ENCODE measurements around the gene AGMO. TPM values are rescaled to one million over a fixed set of nuclear protein-coding genes. Genes with fewer than 3 reads are reported as not detected.

AGMO gene
- not detected for total RNA-seq

DNA sequence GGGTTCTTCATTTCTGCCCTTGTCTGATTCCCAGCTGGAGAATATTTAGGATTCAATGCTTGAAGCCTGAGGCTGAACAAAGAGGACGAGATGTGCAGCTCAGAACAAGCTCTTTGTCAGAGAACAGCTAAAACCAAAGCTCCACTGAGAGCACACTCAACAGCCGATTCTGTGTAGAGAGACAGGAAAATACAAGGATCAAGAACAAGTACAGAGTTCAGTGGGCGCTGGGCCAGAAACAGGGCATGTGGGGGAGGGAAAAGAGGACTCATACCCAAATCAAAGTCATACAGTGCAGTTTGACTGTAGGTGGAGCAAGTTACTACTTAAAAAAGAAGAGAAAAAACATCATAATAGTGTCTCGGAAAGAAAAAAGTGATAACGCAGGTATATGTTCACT, at the start of gene AGMO:
Gene AGMO (minus strand): TSS at position 181 of the 400 bp plus-strand sequence.
- Mint-ChIP-seq H3K27ac (no peak within 1 kb of the TSS), H3K9me3 (peaks cover 7% of the 10 kb centered on the region), H3K4me3 (no peak within 1 kb of the TSS), H3K27me3 (no peaks in the 10 kb centered on the region), H3K4me1 (ENCODE audit: low read depth in 2 of 2) (no peaks in the 10 kb centered on the region), H3K36me3 (no peaks in the 10 kb centered on the region)
- no peak for ATAC-seq
- DNase-seq (ENCODE audit: low spot score), result no peak

DNA sequence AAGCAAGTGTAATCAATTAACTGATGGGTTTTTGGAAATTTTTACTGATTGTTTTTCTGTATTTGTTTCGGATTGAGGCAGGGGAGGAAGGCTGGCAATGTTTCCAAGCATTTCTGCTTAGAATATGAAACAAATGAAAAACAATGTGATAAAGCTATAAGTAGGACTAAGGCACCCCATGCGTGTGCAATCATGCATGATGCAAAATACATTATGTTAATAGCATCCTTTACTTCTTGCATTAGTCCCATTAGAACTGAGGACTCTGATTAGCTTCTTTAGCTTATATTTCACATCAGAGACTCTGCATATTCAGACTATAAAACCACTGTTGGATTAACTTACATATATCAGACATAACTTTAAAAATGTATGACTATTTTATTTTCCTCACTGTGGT, 48.7 kb upstream of the AGMO start:
- Mint-ChIP-seq H3K27ac (no peak overlapping the region), H3K36me3 (no peaks in the 10 kb centered on the region), H3K9me3 (peaks cover 3% of the 10 kb centered on the region), H3K4me3 (no peak overlapping the region), H3K4me1 (ENCODE audit: low read depth in 2 of 2) (no peaks in the 10 kb centered on the region), H3K27me3 (no peaks in the 10 kb centered on the region)
- ATAC-seq, result no peak
- no peak for DNase-seq (ENCODE audit: low spot score)

DNA sequence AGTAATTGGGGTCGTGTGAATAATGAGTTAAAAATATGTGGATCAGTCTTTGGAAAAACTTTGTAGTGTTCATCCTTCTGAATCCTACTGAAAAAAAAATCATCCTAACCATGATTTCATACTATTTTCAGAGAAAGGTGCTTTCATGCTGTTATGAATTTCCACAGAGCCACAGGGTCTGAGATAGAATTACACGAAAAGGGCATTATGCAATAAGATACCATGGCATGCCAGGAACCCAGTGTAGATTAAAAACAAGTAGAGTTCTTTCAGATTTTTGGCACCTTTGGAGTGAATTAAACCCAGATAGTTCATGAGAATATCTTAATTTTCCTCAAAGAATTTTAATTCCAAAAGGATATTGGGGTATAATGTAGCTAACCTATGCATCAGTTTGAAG, 47.5 kb upstream of the AGMO start:
- Mint-ChIP-seq H3K27ac (no peak overlapping the region), H3K4me3 (no peak overlapping the region), H3K27me3 (no peaks in the 10 kb centered on the region), H3K4me1 (ENCODE audit: low read depth in 2 of 2) (no peaks in the 10 kb centered on the region), H3K36me3 (no peaks in the 10 kb centered on the region), H3K9me3 (peaks cover 3% of the 10 kb centered on the region)
- ATAC-seq, result no peak
- no peak for DNase-seq (ENCODE audit: low spot score)

DNA sequence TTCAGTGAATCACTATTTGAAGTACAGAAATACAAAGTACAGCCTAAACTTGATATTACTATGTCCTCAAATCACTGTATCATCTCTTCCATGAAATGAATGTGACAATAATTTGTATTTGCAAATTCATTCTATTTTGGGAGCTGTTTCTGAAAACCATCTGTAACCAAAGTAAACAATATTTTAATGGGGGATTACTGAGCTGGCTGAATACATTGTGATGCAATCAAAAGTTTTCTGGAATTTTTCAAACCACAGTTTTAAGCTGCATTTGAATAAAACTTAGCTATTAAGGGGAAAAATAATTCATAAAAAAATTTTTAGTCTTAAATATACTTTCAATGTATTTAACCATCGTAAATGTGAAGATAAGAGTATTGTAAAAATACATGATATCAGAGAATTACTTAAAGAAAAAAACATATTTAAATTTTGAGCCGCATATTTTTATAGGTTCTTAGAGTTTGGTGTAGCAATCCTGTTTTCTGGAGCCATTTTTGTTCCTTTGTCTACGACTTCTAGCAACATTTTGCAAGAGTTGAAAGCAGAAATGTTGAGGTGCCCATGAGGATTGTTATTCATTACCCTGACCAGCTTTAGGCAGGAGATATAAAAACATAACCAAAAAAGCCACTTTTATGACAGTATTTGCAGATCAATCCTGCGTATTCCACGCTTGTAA, 45.9 kb upstream of the AGMO start:
- no peaks in the 10 kb centered on the region for H3K27me3 Mint-ChIP-seq
- ATAC-seq (no peak), DNase-seq (ENCODE audit: low spot score) (no peak)
- no peak overlapping the region for H3K4me3 Mint-ChIP-seq
- H3K9me3 Mint-ChIP-seq, result peaks cover 11% of the 10 kb centered on the region
- H3K27ac Mint-ChIP-seq, result no peak overlapping the region
- peaks cover 6% of the 10 kb centered on the region for H3K36me3 Mint-ChIP-seq
- H3K4me1 Mint-ChIP-seq (ENCODE audit: low read depth in 2 of 2), result no peaks in the 10 kb centered on the region

DNA sequence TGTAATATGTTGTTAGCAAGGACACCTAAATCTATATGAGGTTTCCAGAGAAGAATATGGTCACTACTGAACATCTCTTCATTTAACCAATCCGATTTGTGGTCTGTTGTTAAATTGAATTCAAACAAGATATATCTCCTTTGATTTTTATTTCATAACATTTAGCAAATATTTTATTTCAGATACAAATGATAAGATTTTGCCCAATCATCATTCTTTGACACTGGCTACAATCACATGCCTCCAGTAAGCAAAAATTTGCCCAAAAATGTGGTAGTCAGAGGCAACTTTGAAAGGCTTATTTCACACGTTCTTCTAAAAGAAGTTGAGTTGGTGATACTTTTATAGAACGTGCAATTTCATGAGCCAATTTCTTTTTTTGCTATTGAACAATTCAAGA, 44.7 kb upstream of the AGMO start:
- DNase-seq (ENCODE audit: low spot score) (no peak), ATAC-seq (no peak)
- Mint-ChIP-seq H3K36me3 (peaks cover 6% of the 10 kb centered on the region), H3K4me1 (ENCODE audit: low read depth in 2 of 2) (no peaks in the 10 kb centered on the region), H3K27me3 (no peaks in the 10 kb centered on the region), H3K4me3 (no peak overlapping the region), H3K9me3 (peaks cover 11% of the 10 kb centered on the region), H3K27ac (no peak overlapping the region)

DNA sequence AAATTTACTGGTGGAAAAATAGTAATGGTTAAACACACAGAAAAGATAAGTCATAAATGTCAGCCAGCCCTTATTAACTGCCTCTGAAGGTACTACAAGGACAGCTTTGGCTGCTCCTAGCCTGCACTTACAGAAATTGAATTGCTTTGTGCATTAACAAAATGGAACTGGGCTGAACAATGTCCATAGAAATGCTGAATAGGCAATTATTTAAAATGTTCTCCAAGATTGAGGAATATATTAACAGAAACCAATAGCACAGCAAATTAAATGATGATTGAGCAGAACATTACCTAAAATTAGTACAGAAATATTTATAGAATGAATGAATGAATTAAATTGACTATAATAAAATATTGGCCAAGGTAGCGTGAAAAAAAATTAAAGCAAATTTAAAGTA, 42.4 kb upstream of the AGMO start:
- Mint-ChIP-seq H3K4me1 (ENCODE audit: low read depth in 2 of 2) (no peaks in the 10 kb centered on the region), H3K9me3 (peaks cover 10% of the 10 kb centered on the region), H3K27ac (no peak overlapping the region), H3K4me3 (no peak overlapping the region), H3K27me3 (no peaks in the 10 kb centered on the region), H3K36me3 (peaks cover 6% of the 10 kb centered on the region)
- DNase-seq (ENCODE audit: low spot score), result no peak
- ATAC-seq, result no peak

DNA sequence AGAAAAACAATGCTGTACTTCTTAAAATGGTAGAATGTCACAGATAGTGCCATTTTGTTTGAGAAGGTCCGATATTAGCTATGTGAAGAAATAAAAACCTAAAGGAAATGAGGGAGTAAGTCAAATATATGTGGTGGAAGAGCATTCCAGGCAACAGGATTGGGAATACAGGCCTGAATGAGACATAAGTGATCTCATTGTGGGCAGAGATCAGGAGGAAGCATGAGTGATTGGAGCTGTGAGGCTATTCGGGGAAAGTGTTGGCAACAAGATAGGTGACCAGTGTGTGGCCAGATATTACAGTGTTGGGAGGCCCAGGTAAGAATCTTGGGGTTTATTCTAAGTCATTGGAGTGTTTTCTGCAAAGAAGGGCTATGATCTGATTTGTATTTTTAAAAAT, 41.3 kb upstream of the AGMO start:
- Mint-ChIP-seq H3K27ac (no peak overlapping the region), H3K36me3 (peaks cover 6% of the 10 kb centered on the region), H3K4me3 (no peak overlapping the region), H3K27me3 (no peaks in the 10 kb centered on the region), H3K9me3 (peaks cover 8% of the 10 kb centered on the region), H3K4me1 (ENCODE audit: low read depth in 2 of 2) (no peaks in the 10 kb centered on the region)
- DNase-seq (ENCODE audit: low spot score) (no peak), ATAC-seq (no peak)

DNA sequence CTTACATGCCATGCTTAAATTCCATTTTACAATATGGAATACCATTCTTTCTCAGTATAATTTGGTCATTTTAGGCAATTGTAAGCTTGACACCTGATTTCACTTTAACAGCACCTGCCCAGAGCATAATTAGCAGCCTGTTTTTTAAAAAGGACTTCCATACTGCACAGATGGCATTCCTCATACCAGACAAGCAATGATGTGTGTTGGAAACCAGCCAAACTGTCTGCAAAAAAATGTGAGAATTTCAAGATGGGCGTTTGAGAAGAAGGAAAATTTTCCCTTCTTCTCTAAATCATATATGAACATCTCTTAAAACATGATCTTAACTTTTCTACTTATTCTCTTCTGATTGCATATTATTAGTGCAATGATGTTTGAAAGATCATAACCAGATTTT, 40.4 kb upstream of the AGMO start:
- H3K27me3 Mint-ChIP-seq, result no peaks in the 10 kb centered on the region
- peaks cover 8% of the 10 kb centered on the region for H3K9me3 Mint-ChIP-seq

DNA sequence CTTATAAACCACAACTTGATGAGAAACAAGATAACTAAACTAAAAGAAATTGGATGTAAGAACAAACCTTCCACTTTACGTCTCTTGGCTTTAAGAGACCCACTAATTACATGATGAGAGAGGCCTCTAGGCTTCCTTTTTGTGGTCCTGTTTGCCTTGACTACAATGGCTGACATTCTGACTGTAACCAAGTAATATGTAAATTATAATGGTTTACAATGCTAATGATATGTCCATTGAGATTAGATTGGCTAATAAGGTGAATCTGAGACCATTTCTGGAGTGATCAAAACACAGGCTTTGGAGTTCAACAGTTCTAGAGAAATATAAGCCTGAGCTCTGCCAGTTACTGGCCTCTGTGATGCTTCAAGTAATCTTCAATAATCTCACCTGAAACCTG, 39.4 kb upstream of the AGMO start:
- DNase-seq (ENCODE audit: low spot score) (no peak), ATAC-seq (no peak)
- peaks cover 6% of the 10 kb centered on the region for H3K36me3 Mint-ChIP-seq
- H3K27me3 Mint-ChIP-seq, result no peaks in the 10 kb centered on the region
- no peaks in the 10 kb centered on the region for H3K4me1 Mint-ChIP-seq (ENCODE audit: low read depth in 2 of 2)
- H3K9me3 Mint-ChIP-seq, result peaks cover 13% of the 10 kb centered on the region
- no peak overlapping the region for H3K4me3 Mint-ChIP-seq
- no peak overlapping the region for H3K27ac Mint-ChIP-seq

More for the DNA sequence above, 40.4 kb upstream of the AGMO start:
- DNase-seq (ENCODE audit: low spot score) (no peak), ATAC-seq (no peak)
- Mint-ChIP-seq H3K36me3 (peaks cover 6% of the 10 kb centered on the region), H3K27ac (no peak overlapping the region), H3K4me3 (no peak overlapping the region), H3K4me1 (ENCODE audit: low read depth in 2 of 2) (no peaks in the 10 kb centered on the region)

DNA sequence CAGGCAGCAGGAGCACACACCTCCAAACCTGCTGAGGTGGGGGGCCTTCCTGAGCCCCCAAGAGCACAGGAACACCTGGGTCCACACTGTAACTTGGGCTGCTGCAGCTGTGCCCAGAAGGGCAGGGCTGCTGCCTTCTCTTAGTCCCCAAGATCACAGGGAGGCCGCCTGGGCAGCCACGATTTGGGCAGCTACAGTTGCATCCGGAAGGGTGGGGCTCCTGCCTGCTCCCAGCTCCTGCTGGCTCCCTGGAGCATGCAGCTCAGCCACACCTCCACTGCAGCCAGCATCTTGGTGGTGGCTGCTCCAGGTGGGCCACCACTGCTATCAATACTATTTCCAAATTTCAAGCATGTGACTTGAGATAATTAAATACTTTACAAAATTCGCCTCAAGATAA, 38.5 kb upstream of the AGMO start:
- Mint-ChIP-seq H3K4me3 (no peak overlapping the region), H3K9me3 (peaks cover 13% of the 10 kb centered on the region), H3K27me3 (no peaks in the 10 kb centered on the region), H3K27ac (no peak overlapping the region), H3K36me3 (peaks cover 6% of the 10 kb centered on the region), H3K4me1 (ENCODE audit: low read depth in 2 of 2) (no peaks in the 10 kb centered on the region)
- ATAC-seq (no peak), DNase-seq (ENCODE audit: low spot score) (no peak)

DNA sequence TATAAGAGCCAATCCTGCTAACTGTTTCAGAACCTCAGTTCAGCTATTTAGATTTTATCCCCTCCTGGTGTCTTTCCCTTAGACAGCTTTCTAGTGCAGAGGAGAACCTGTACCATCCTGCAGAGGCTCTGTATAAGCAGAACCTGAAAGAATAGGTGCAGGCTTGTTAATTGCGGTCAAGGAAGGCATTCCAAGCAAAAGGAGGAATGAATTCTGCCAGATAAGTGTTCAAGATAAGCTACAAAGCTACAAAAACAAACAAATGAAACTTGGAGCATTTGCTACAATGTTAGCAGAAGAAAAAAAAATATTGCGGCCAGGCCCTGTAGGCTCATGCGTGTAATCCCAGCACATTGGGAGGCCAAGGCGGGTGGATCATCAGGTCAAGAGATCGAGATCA, 32.6 kb upstream of the AGMO start:
- H3K36me3 Mint-ChIP-seq, result peaks cover 5% of the 10 kb centered on the region
- H3K4me3 Mint-ChIP-seq, result no peak overlapping the region
- peaks cover 22% of the 10 kb centered on the region for H3K9me3 Mint-ChIP-seq
- H3K4me1 Mint-ChIP-seq (ENCODE audit: low read depth in 2 of 2), result no peaks in the 10 kb centered on the region
- no peak for DNase-seq (ENCODE audit: low spot score)
- ATAC-seq, result no peak
- H3K27me3 Mint-ChIP-seq, result no peaks in the 10 kb centered on the region
- H3K27ac Mint-ChIP-seq, result no peak overlapping the region

DNA sequence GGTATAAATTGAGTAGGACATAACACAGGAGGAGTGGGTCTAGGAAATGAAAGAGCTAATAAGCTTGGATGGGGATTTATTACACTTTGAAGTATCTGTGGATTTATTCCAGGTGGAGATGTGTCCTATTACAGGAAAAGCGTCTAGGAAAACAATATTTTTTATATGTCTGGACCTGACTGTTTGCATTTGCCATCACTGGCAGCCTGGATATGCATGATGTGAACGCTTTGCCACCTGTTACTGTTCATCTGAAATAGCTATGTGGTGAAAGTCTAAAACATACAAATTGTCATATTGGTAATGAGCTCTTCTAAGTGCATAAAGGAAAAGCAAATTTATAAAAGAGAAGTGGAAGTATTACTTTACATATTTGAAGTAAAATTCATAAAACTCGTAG, 31.6 kb upstream of the AGMO start:
- H3K36me3 Mint-ChIP-seq, result peaks cover 5% of the 10 kb centered on the region
- H3K4me3 Mint-ChIP-seq, result no peak overlapping the region
- H3K9me3 Mint-ChIP-seq, result peaks cover 28% of the 10 kb centered on the region
- ATAC-seq, result no peak
- DNase-seq (ENCODE audit: low spot score), result no peak
- no peak overlapping the region for H3K27ac Mint-ChIP-seq
- no peaks in the 10 kb centered on the region for H3K4me1 Mint-ChIP-seq (ENCODE audit: low read depth in 2 of 2)
- no peaks in the 10 kb centered on the region for H3K27me3 Mint-ChIP-seq

DNA sequence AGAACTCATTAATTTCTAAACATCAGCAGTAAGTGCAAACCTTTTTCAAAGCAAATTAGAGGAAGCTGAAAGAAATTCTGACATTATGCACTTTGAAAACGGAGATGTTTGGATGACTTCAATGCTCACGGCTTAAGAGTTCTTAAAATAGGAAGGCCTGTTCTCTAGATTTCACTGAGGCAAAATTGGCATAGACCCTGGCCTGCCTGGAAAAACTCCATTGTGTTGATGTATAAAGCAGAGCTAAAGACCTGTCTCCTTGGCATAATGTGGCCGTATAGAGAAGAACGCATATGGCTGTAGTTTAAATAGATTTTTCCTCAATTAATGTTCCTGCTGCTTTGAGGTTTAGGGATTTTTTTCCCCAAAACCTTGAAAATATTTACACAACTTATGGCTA, 24.5 kb upstream of the AGMO start:
- Mint-ChIP-seq H3K36me3 (peaks cover 6% of the 10 kb centered on the region), H3K4me3 (no peak overlapping the region), H3K27ac (no peak overlapping the region), H3K27me3 (no peaks in the 10 kb centered on the region), H3K9me3 (peaks cover 19% of the 10 kb centered on the region), H3K4me1 (ENCODE audit: low read depth in 2 of 2) (no peaks in the 10 kb centered on the region)
- DNase-seq (ENCODE audit: low spot score), result no peak
- ATAC-seq, result no peak

DNA sequence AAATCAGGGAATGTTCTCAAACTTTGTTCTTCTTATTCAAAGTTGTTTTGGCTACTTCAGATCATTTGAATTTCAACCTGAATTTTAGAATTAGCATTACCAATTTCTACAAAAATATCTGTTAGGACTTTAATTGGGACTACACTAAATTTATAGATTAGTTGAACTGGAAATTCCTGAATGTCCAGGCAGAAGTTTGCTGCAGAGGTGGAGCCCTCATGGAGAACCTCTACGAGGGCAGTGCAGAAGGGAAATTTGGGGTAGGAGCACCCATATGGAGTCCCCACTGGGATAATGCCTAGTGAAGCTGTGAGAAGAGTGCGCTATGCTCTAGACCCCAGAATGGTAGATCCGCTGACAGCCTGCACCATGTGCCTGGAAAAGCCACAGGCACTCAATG, 22.8 kb upstream of the AGMO start:
- H3K27ac Mint-ChIP-seq, result no peak overlapping the region
- no peak overlapping the region for H3K4me3 Mint-ChIP-seq
- no peaks in the 10 kb centered on the region for H3K4me1 Mint-ChIP-seq (ENCODE audit: low read depth in 2 of 2)
- H3K36me3 Mint-ChIP-seq, result peaks cover 6% of the 10 kb centered on the region
- no peaks in the 10 kb centered on the region for H3K27me3 Mint-ChIP-seq
- ATAC-seq, result no peak
- peaks cover 17% of the 10 kb centered on the region for H3K9me3 Mint-ChIP-seq
- no peak for DNase-seq (ENCODE audit: low spot score)

DNA sequence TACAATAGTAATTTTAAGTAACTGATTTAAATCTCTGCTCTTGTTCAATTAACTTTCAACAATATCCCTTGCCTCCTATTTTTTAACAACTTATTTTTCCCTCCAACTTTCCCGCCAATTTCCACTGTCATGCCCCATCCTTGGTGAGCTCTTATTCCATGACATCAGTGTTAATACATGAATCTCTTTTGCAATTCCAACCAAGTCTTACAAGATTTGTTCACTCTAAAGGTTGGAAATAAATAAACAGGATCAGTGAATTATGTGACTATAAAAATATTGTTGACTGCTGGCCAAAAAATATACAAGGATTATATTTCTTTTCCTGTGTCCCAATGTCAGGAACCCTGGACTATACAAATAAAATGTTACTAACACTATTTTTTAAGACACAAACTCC, 21.0 kb upstream of the AGMO start:
- no peak for DNase-seq (ENCODE audit: low spot score)
- no peak overlapping the region for H3K27ac Mint-ChIP-seq
- no peaks in the 10 kb centered on the region for H3K36me3 Mint-ChIP-seq
- no peaks in the 10 kb centered on the region for H3K4me1 Mint-ChIP-seq (ENCODE audit: low read depth in 2 of 2)
- no peaks in the 10 kb centered on the region for H3K27me3 Mint-ChIP-seq
- H3K4me3 Mint-ChIP-seq, result no peak overlapping the region
- ATAC-seq, result no peak
- peaks cover 6% of the 10 kb centered on the region for H3K9me3 Mint-ChIP-seq
